ENCODE measurements around the gene MYBBP1A.

- TF ChIP-seq POLR2A (IDR thresholded peaks at IDR 0.05): no peak
- no peak for TF ChIP-seq POLR2AphosphoS5 (IDR thresholded peaks at IDR 0.05)
Observed at GRCh38 chr17:4582691-4583090, 27.5 kb upstream of the MYBBP1A start.
